Fibroblast of villous mesenchyme (primary cell): ENCODE results near the gene DNM3. TPM values are rescaled to one million over a fixed set of nuclear protein-coding genes. Genes with fewer than 3 reads are reported as not detected.
A peak's percentile ranks its signal among the peaks of the same experiment; 100 is the strongest.
"Not testable (repeated sequence)": the region's sequence is repeated elsewhere in the genome, so short reads cannot be mapped to it uniquely, and the experiment has no call there.

ENCODE experiments used
- DNase-seq: peaks from one replicate; pipeline ENCODE4 v3.0.0-alpha.2; 2010; ENCODE audit warnings: low read depth
- H3K4me3 ChIP-seq: 2 replicates; pipeline ENCODE4 v1.5.1; 2011; ENCODE audit warnings: low read depth, mild to moderate bottlenecking, low read length
- total RNA-seq: library from RNA; depleted of rRNA; stranded (reverse); fragments of >200 nt; gene quantifications from 2 replicates; pipeline ENCODE4 v1.2.3, GENCODE V29; 2012
- TF ChIP-seq, protein P1 (sequence below): IDR thresholded peaks from 2 replicates; pipeline ENCODE4 v1.5.1; 2012; ENCODE audit warnings: low read depth, mild to moderate bottlenecking, low read length; ENCODE audit not compliant: insufficient read depth

Gene DNM3
- total RNA-seq, 1 donor = 2.2 TPM

DNA sequence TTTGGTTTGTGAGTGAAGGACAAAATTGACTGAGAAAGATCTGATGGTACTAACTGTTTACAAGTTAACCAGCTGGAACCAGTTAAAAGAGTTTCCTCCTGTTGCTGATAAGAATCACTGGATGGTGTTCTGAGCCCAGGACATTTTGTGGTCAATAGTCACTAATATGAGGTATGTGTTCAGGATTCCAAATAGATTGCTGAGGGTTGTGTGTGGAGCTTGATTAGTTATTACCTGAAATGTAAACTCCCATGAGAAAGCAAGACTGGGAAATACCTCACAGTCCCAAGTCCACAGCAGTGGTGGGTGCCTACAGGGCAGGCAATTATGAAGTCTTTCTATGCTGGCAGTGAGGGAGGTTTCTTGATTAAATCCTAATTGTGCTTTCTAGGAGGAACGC is 164.6 kb downstream of the DNM3 start:
- no peak overlapping the region for H3K4me3 ChIP-seq
- DNase-seq = peak; percentile 70
- TF ChIP-seq, protein P1, sequence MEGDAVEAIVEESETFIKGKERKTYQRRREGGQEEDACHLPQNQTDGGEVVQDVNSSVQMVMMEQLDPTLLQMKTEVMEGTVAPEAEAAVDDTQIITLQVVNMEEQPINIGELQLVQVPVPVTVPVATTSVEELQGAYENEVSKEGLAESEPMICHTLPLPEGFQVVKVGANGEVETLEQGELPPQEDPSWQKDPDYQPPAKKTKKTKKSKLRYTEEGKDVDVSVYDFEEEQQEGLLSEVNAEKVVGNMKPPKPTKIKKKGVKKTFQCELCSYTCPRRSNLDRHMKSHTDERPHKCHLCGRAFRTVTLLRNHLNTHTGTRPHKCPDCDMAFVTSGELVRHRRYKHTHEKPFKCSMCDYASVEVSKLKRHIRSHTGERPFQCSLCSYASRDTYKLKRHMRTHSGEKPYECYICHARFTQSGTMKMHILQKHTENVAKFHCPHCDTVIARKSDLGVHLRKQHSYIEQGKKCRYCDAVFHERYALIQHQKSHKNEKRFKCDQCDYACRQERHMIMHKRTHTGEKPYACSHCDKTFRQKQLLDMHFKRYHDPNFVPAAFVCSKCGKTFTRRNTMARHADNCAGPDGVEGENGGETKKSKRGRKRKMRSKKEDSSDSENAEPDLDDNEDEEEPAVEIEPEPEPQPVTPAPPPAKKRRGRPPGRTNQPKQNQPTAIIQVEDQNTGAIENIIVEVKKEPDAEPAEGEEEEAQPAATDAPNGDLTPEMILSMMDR = no peak

DNA sequence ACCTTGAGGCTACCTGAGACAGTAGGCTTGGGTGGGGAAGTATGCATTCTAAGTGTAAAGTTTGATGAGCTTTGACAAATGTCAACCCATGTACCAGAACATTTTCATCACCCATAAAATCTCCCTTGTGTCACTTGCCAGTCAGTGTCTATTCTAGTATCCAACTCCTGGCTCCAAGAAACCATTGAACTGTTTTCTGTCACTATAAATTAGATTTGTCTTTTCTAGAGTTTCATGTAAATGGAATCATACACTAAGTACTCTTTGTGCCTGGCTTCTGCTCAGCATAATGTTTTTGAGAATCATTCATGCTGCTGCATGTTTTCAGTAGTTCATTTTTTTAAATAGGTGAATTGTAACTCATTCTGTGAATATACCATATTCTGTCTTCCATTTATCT is 165.4 kb downstream of the DNM3 start:
- no peak for DNase-seq
- no peak overlapping the region for H3K4me3 ChIP-seq
- TF ChIP-seq, protein P1 = no peak

DNA sequence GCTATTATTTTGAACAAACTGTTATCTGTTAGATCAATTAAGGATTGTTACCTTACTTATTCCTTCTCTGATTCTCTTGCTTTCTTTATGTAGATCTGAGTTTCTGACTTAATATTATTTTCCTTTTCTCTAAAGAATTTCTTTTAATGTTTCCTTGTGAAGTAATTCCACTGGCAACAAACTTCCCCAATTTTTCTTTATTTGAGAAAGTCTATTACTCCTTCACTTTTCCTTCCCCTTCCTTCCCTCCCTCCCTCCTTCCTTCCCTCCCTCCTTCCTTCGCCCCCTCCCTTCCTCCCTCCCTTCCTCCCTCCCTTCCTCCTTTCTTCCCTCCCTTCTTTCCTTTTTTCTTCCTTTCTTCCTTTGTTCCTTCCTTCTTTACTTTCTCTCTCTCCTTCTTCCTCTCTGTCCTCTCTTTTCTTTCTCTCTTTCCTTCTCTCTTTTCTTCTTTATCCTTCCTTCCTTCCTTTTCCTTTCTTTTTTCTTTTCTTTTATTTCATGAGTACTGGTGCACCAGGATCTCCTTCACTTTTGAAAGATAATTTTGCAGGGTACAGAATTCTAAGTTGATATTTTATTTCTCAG is 177.5 kb downstream of the DNM3 start:
- H3K4me3 ChIP-seq = no peak overlapping the region
- no peak for DNase-seq
- TF ChIP-seq, protein P1 = no peak

DNA sequence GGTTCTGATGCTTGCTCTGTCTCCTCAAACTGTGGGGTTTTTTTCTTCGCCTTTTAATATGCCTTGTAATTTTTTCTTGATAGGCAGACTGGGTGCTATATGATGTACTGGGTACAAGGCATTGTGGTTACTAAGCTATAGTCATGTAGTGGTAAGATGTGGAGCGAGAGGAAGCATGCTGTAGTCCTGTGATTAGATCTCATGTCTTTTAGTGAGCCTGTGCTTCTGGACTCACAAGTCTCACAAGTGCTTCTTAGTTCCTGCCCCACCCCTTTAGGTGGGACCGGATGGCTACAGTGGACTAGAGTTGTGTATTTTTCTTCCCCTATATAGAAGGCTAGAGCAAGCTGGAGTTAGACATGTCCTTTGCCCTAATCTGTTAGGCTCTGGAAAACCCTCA is 178.7 kb downstream of the DNM3 start:
- no peak overlapping the region for H3K4me3 ChIP-seq
- DNase-seq = no peak
- TF ChIP-seq, protein P1 = no peak

DNA sequence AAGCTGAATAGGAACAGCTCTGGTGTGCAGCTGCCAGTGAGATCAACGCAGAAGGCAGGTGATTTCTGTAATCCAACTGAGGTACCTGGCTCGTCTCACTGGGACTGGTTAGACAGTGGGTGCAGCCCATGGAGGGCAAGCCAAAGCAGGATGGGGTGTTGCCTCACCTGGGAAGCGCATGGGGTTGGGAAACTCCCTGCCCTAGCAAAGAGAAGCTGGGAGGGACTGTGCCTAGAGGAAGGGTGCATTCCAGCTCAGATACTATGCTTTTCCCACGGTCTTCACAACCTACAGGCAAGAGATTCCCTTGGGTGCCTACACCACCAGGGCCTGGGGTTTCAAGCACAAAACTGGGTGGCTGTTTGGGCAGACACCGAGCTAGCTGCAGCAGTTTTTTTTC is 183.2 kb downstream of the DNM3 start:
- H3K4me3 ChIP-seq = no peak overlapping the region
- DNase-seq = no peak
- TF ChIP-seq, protein P1 = no peak

DNA sequence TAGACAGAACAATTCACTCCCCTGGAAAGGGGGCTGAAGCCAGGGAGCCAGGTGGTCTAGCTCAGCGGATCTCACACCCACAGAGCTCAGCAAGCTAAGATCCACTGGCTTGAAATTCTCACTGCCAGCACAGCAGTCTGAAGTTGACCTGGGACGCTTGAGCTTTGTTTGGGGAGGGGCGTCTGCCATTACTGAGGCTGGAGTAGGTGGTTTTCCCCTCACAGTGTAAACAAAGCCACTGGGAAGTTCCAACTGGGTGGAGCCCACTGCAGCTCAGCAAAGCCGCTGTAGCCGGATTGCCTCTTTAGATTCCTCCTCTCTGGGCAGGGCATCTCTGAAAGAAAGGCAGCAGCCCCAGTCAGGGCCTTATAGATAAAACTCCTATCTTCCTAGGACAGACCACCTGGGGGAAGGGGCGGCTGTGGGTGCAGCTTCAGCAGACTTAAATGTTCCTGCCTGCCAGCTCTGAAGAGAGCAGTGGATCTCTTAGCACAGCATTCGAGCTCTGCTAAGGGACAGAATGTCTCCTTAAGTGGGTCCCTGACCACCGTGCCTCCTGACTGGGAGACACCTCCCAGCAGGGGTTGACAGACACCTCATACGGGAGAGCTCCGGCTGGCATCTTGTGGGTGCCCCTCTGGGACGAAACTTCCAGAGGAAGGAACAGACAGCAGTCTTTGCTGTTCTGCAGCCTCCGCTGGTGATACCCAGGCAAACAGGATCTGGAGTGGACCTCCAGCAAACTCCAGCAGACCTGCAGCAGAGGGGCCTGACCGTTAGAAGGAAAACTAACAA is 183.8 kb downstream of the DNM3 start:
- DNase-seq, H3K4me3 ChIP-seq: not testable (repeated sequence)

DNA sequence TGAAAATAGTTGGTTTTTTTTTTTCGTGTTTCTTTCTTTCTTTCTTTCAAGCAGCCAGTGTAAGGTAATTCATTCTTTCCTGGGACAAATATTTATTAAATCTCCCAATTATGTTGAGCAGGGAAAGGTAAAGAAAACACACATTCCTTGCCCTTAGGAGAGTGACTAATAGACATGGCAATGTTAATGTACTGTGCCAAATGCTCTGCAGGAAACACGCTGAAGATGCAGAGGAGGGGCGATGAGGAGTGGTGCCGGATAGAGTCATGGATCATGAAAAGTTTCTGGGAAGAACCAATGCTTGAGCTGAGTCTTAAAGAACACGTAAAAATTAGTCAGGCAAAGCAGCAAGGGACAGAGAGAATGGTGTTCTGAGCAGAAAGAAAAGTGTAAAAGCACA is 199.2 kb downstream of the DNM3 start:
- TF ChIP-seq, protein P1 = no peak
- DNase-seq = no peak
- no peak overlapping the region for H3K4me3 ChIP-seq
